Gastrocnemius medialis (tissue), 4 donors: ENCODE results near the gene CYSLTR2. TPM values are rescaled to one million over a fixed set of nuclear protein-coding genes. Genes with fewer than 3 reads are reported as not detected.

Source experiments
- ATAC-seq, 2 donors: fragments of 150-250 bp; one replicate each; pipeline ENCODE4 v1.9.1; 2016
- DNase-seq, 2 donors: peaks; one replicate each; pipeline ENCODE4 v3.0.0-alpha.2; 2019
- H3K27ac ChIP-seq, 4 donors: fragments of 200-600 bp; sonication (generic); 1 replicate in 1 of 4; 2 replicates in 3 of 4; pipeline ENCODE4 v1.5.1; 2016 to 2018; ENCODE audit warnings: mild to moderate bottlenecking in 2 of 4, moderate library complexity in 1 of 4
- H3K27me3 ChIP-seq, 3 donors: fragments of 200-600 bp; sonication (generic) in 2 of 3; 1 replicate in 1 of 3; 2 replicates in 2 of 3; pipeline versions ENCODE4 v1.5.1 to v1.6.0; 2016 to 2019; ENCODE audit warnings: mild to moderate bottlenecking in 1 of 3, moderate library complexity in 1 of 3
- H3K36me3 ChIP-seq, 2 donors: fragments of 200-600 bp; sonication (generic) in 1 of 2; one replicate each; pipeline ENCODE4 v1.5.1; 2017 to 2018
- H3K4me1 ChIP-seq, 2 donors: fragments of 200-600 bp; sonication (generic) in 1 of 2; one replicate each; pipeline ENCODE4 v1.5.1; 2016 to 2017; ENCODE audit warnings: mild to moderate bottlenecking in 2 of 2
- H3K4me3 ChIP-seq, 4 donors: fragments of 200-600 bp; sonication (generic) in 3 of 4; 1 replicate in 1 of 4; 2 replicates in 3 of 4; pipeline ENCODE4 v1.5.1; 2016 to 2019; ENCODE audit warnings: mild to moderate bottlenecking in 2 of 4
- H3K9me3 ChIP-seq, 3 donors: fragments of 200-600 bp; sonication (generic) in 2 of 3; 1 replicate in 1 of 3; 2 replicates in 2 of 3; pipeline ENCODE4 v1.5.1; 2016 to 2019
- POLR2A ChIP-seq, 2 donors: fragments of 450-650 bp; IDR thresholded peaks; one replicate each; pipeline ENCODE4 v1.6.1; 2017; ENCODE audit warnings: antibody characterized with exemption in 2 of 2, mild to moderate bottlenecking in 2 of 2, moderate library complexity in 2 of 2
- in situ Hi-C, 4 donors: fragments of 200-750 bp; cut with MboI; loops; one replicate each; pipeline versions ENCODE4 v1.15.0 to v1.8.0; 2017; ENCODE audit warnings: low sequenced_read_pairs in 4 of 4
- intact Hi-C: fragments of 100-400 bp; cut with DNase I; formaldehyde crosslinking; loops from one replicate; pipeline ENCODE4 v1.15.1; 2023; ENCODE audit warnings: low total_unique reads
- total RNA-seq, 4 donors: library from RNA; depleted of rRNA; stranded (reverse); fragments of >200 nt; gene quantifications; one replicate each; pipeline versions ENCODE4 v1.1.0 to v1.2.3, GENCODE V29; 2016
- TF ChIP-seq, protein P1 (sequence below), 5 experiments: fragments of 450-650 bp in 3 of 5; fragments of 200-600 bp in 2 of 5; sonication (generic) in 2 of 5; IDR thresholded peaks in 4 of 5; conservative IDR thresholded peaks in 1 of 5; 1 replicate in 4 of 5; 2 replicates in 1 of 5; pipeline ENCODE4 v1.5.1; 2016 to 2019; ENCODE audit warnings: antibody characterized with exemption in 5 of 5, mild to moderate bottlenecking in 3 of 5, moderate library complexity in 3 of 5

The CYSLTR2 gene
- total RNA-seq, 4 donors from 2014 or later = 0.09 to 0.10 TPM; not detected in 2

- Histone ChIP-seq H3K4me3 (no peak overlapping the region), H3K27ac (no peak overlapping the region)
- in situ Hi-C loops = no loop called here
Measured at GRCh38 chr13:48681905-48682304, 28.2 kb downstream of the CYSLTR2 start.

GRCh38 chr13:48682436-48682835 lies 28.7 kb downstream of the CYSLTR2 start:
- H3K4me3 ChIP-seq = no peak overlapping the region
- no peaks in the 10 kb centered on the region for H3K36me3 ChIP-seq
- in situ Hi-C loops = no loop called here
- no peak overlapping the region for H3K27ac ChIP-seq
- ATAC-seq (no peak), DNase-seq (no peak)
- intact Hi-C loops = no loop called here
- H3K27me3 ChIP-seq = no peaks in the 10 kb centered on the region
- TF ChIP-seq POLR2A (IDR thresholded peaks at IDR 0.05) = no peak
- TF ChIP-seq, protein P1, sequence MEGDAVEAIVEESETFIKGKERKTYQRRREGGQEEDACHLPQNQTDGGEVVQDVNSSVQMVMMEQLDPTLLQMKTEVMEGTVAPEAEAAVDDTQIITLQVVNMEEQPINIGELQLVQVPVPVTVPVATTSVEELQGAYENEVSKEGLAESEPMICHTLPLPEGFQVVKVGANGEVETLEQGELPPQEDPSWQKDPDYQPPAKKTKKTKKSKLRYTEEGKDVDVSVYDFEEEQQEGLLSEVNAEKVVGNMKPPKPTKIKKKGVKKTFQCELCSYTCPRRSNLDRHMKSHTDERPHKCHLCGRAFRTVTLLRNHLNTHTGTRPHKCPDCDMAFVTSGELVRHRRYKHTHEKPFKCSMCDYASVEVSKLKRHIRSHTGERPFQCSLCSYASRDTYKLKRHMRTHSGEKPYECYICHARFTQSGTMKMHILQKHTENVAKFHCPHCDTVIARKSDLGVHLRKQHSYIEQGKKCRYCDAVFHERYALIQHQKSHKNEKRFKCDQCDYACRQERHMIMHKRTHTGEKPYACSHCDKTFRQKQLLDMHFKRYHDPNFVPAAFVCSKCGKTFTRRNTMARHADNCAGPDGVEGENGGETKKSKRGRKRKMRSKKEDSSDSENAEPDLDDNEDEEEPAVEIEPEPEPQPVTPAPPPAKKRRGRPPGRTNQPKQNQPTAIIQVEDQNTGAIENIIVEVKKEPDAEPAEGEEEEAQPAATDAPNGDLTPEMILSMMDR (IDR thresholded peaks at IDR 0.05 in 4 of 5, conservative IDR thresholded peaks at IDR 0.05 in 1 of 5) = no peak
- no peaks in the 10 kb centered on the region for H3K9me3 ChIP-seq
- H3K4me1 ChIP-seq = no peaks in the 10 kb centered on the region

More at GRCh38 chr13:48681905-48682304, 28.2 kb downstream of the CYSLTR2 start:
- no peak for DNase-seq
- ATAC-seq = no peak
- no peaks in the 10 kb centered on the region for H3K9me3 ChIP-seq
- intact Hi-C loops = no loop called here
- no peaks in the 10 kb centered on the region for H3K36me3 ChIP-seq
- H3K27me3 ChIP-seq = no peaks in the 10 kb centered on the region
- H3K4me1 ChIP-seq = no peaks in the 10 kb centered on the region
- TF ChIP-seq, protein P1 (IDR thresholded peaks at IDR 0.05 in 4 of 5, conservative IDR thresholded peaks at IDR 0.05 in 1 of 5) = no peak
- TF ChIP-seq POLR2A (IDR thresholded peaks at IDR 0.05) = no peak

GRCh38 chr13:48686636-48687210 lies 33.0 kb downstream of the CYSLTR2 start:
- DNase-seq (no peak), ATAC-seq (no peak)
- no peaks in the 10 kb centered on the region for H3K27me3 ChIP-seq
- TF ChIP-seq POLR2A (IDR thresholded peaks at IDR 0.05) = no peak
- TF ChIP-seq, protein P1 (IDR thresholded peaks at IDR 0.05 in 4 of 5, conservative IDR thresholded peaks at IDR 0.05 in 1 of 5) = no peak
- H3K36me3 ChIP-seq = no peaks in the 10 kb centered on the region
- intact Hi-C loops (no loop called here), in situ Hi-C loops (no loop called here)
- no peak overlapping the region for H3K4me3 ChIP-seq
- no peak overlapping the region for H3K27ac ChIP-seq
- H3K4me1 ChIP-seq = no peaks in the 10 kb centered on the region
- no peaks in the 10 kb centered on the region for H3K9me3 ChIP-seq

GRCh38 chr13:48687249-48687648 lies 33.5 kb downstream of the CYSLTR2 start:
- H3K36me3 ChIP-seq = no peaks in the 10 kb centered on the region
- no peaks in the 10 kb centered on the region for H3K4me1 ChIP-seq
- no peak overlapping the region for H3K4me3 ChIP-seq
- no peak overlapping the region for H3K27ac ChIP-seq
- DNase-seq = no peak
- intact Hi-C loops (no loop called here), in situ Hi-C loops (no loop called here)
- H3K9me3 ChIP-seq = no peaks in the 10 kb centered on the region
- ATAC-seq = no peak
- TF ChIP-seq, protein P1 (IDR thresholded peaks at IDR 0.05 in 4 of 5, conservative IDR thresholded peaks at IDR 0.05 in 1 of 5) = no peak
- no peak for TF ChIP-seq POLR2A (IDR thresholded peaks at IDR 0.05)
- H3K27me3 ChIP-seq = no peaks in the 10 kb centered on the region

DNA sequence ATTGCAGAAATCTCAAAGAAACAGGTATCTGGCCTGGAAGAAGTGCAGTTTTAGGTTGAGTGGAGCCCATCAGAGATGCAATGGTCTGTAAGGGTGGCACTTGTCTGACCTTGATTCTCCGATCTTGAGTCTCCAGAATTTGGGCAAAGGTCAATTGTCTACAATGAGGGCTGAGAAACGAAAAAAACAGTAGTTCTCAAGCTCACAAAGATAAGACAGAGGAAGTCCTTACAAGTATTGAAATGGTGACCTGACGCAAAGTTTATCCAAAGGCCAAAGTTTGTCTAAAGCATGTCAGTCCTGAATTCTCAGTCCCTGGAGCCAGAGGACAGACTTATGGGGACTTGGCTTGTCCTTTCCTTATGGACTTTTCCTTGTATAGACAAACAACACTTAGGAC lies 40.3 kb downstream of the CYSLTR2 start:
- no peak for ATAC-seq
- in situ Hi-C loops = no loop called here

More for the DNA sequence above, 40.3 kb downstream of the CYSLTR2 start:
- intact Hi-C loops = no loop called here
- TF ChIP-seq, protein P1 (IDR thresholded peaks at IDR 0.05 in 4 of 5, conservative IDR thresholded peaks at IDR 0.05 in 1 of 5) = no peak
- no peak for TF ChIP-seq POLR2A (IDR thresholded peaks at IDR 0.05)
- DNase-seq = no peak
- H3K9me3 ChIP-seq = no peaks in the 10 kb centered on the region
- no peaks in the 10 kb centered on the region for H3K27me3 ChIP-seq
- H3K27ac ChIP-seq = no peak overlapping the region
- H3K4me3 ChIP-seq = no peak overlapping the region
- no peaks in the 10 kb centered on the region for H3K4me1 ChIP-seq
- no peaks in the 10 kb centered on the region for H3K36me3 ChIP-seq
